Tongue (tissue), 2 donors: ENCODE measurements around the gene CNOT6. TPM values are rescaled to one million over a fixed set of nuclear protein-coding genes. Genes with fewer than 3 reads are reported as not detected.

ENCODE experiments used
- DNase-seq: peaks from one replicate; pipeline ENCODE4 v3.0.0-alpha.2; 2015
- total RNA-seq: library from RNA; depleted of rRNA; stranded (reverse); fragments of >200 nt; gene quantifications from one replicate; pipeline ENCODE4 v1.2.3, GENCODE V29; 2014

CNOT6 gene
- total RNA-seq, 1 donor from 2014 or later, result 24.2 TPM

- no peak for DNase-seq
Observed at GRCh38 chr5:180580681-180581080, 86.5 kb downstream of the CNOT6 start.

GRCh38 chr5:180583738-180584137 is 89.6 kb downstream of the CNOT6 start:
- DNase-seq, result no peak

- DNase-seq, result no peak
Observed at GRCh38 chr5:180586204-180586603, 92.0 kb downstream of the CNOT6 start.

GRCh38 chr5:180586870-180587269 is 92.7 kb downstream of the CNOT6 start:
- DNase-seq, result no peak

GRCh38 chr5:180589771-180590542 is 95.8 kb downstream of the CNOT6 start:
- peak; percentile 10 for DNase-seq

- peak; percentile 56 for DNase-seq
Observed at GRCh38 chr5:180590543-180591310, 96.5 kb downstream of the CNOT6 start.

- peak; percentile 15 for DNase-seq
Observed at GRCh38 chr5:180591311-180591887, 97.2 kb downstream of the CNOT6 start, which contains the start of gene SCGB3A1. Gene SCGB3A1 (minus strand): TSS chr5:180591499. CDS start chr5:180591462, 37 bp downstream.

GRCh38 chr5:180592176-180592575 is 98.0 kb downstream of the CNOT6 start:
- no peak for DNase-seq

GRCh38 chr5:180593446-180594206 is 99.4 kb downstream of the CNOT6 start:
- DNase-seq, result no peak

- no peak for DNase-seq
Observed at GRCh38 chr5:180594311-180595045, 100.3 kb downstream of the CNOT6 start.

GRCh38 chr5:180595046-180595379 is 100.8 kb downstream of the CNOT6 start:
- DNase-seq, result no peak

GRCh38 chr5:180595381-180596114 is 101.4 kb downstream of the CNOT6 start:
- DNase-seq, result no peak

GRCh38 chr5:180596115-180596667 is 102.0 kb downstream of the CNOT6 start:
- no peak for DNase-seq

GRCh38 chr5:180596668-180597231 is 102.6 kb downstream of the CNOT6 start:
- no peak for DNase-seq

- DNase-seq, result no peak
Observed at GRCh38 chr5:180598316-180598701, 104.1 kb downstream of the CNOT6 start.

GRCh38 chr5:180598797-180599589 is 104.8 kb downstream of the CNOT6 start:
- no peak for DNase-seq

GRCh38 chr5:180599590-180599914 is 105.4 kb downstream of the CNOT6 start:
- DNase-seq, result no peak

- DNase-seq, result no peak
Observed at GRCh38 chr5:180599981-180600553, 105.9 kb downstream of the CNOT6 start.

- DNase-seq, result no peak
Observed at GRCh38 chr5:180600554-180601041, 106.4 kb downstream of the CNOT6 start.
